ENCODE results near the gene SLC35B3. TPM values are rescaled to one million over a fixed set of nuclear protein-coding genes. Genes with fewer than 3 reads are reported as not detected.

Gene SLC35B3
- total and polyA plus RNA-seq, 9 of the 15 experiments (the other 6 are each of a cell fraction or from before 2014, with no cell fraction given), result 7.6 to 19.1 (median 11.3) TPM

GRCh38 chr6:8400663-8401062 lies 34.7 kb downstream of the SLC35B3 start:
- TF ChIP-seq CBX1 (IDR thresholded peaks at IDR 0.05; ENCODE audit: low read depth) (no peak), NBN (IDR thresholded peaks at IDR 0.05; ENCODE audit: low read depth) (no peak), HNRNPUL1 (IDR thresholded peaks at IDR 0.05; ENCODE audit: low read length) (no peak), TAF15 (IDR thresholded peaks at IDR 0.05; ENCODE audit: low read depth, low read length) (no peak), ETV1 (tag; conservative IDR thresholded peaks at IDR 0.05; ENCODE audit: low read depth) (no peak), KDM5B (IDR thresholded peaks at IDR 0.05; ENCODE audit: insufficient replicate concordance, low read depth, low read length) (no peak), MBD2 (IDR thresholded peaks at IDR 0.05; ENCODE audit: borderline replicate concordance, low read depth) (no peak), SRF (CRISPR knock-in tag; IDR thresholded peaks at IDR 0.05) (no peak), LCOR (CRISPR knock-in tag; IDR thresholded peaks at IDR 0.05) (no peak), HIVEP1 (CRISPR knock-in tag; IDR thresholded peaks at IDR 0.05) (no peak), ZNF143 (CRISPR knock-in tag; IDR thresholded peaks at IDR 0.05) (no peak), ZNF764 (CRISPR knock-in tag; IDR thresholded peaks at IDR 0.05; ENCODE audit: low read depth) (no peak), MED1 (CRISPR knock-in tag; IDR thresholded peaks at IDR 0.05; ENCODE audit: borderline replicate concordance) (no peak)
- Histone ChIP-seq H3K27me3 (ENCODE audit: control insufficient read depth in 2 of 2, insufficient read depth in 2 of 2, low read length in 2 of 2) (no peaks in the 10 kb centered on the region), H4K20me1 (replicated peaks; ENCODE audit: control insufficient read depth, insufficient read depth, low read length) (no peaks in the 10 kb centered on the region), H3K27ac (ENCODE audit: extremely low read depth, low read depth, low read length) (no peak overlapping the region), H3K36me3 (ENCODE audit: control insufficient read depth, insufficient read depth, low read length) (no peaks in the 10 kb centered on the region), H3K9ac (ENCODE audit: insufficient read depth in 1 of 2, low read depth in 2 of 2, low read length in 2 of 2) (no peak overlapping the region), H3K9me3 (replicated peaks; ENCODE audit: control insufficient read depth, insufficient read depth, low read depth, low read length) (no peaks in the 10 kb centered on the region), H3K9me1 (ENCODE audit: control insufficient read depth, insufficient read depth, low read length) (no peaks in the 10 kb centered on the region), H3K79me2 (ENCODE audit: control insufficient read depth, insufficient read depth, low read length) (no peaks in the 10 kb centered on the region), H3K4me3 (no peak overlapping the region), H3K4me1 (replicated peaks in 1 of 2; ENCODE audit: control insufficient read depth in 2 of 2, insufficient read depth in 2 of 2, low read length in 2 of 2) (no peaks in the 10 kb centered on the region), H3K4me2 (ENCODE audit: insufficient read depth, low read length) (no peak overlapping the region), H2AFZ (ENCODE audit: low read depth, low read length) (no peak overlapping the region)
- ATAC-seq (no peak), FAIRE-seq (no peak), DNase-seq (ENCODE audit: extremely low read depth in 1 of 4, low spot score in 3 of 4) (no peak)
- intact Hi-C loops (cut with micrococcal nuclease) (no loop called here), in situ Hi-C loops (cut with MboI) (no loop called here)
- ChIA-PET POLR2A (interaction anchor here (0.6 kb wide), 1 partner anchor 12 kb away, joined by 3 read pairs; no protein-coding TSS in a partner anchor), CTCF (ENCODE audit: low intra/inter-chr PET ratio) (no interaction called here)
- BruUV-seq (replicated peaks), result no TSS peak
- WGBS (ENCODE audit: insufficient coverage, low coverage, missing lambda C conversion rate), result 0% methylated on average over 1 of the region's 1 CpG

All from K562 (cell line).